Pericardium fibroblast (primary cell): Measurements from ENCODE around the gene PTGFR. TPM values are rescaled to one million over a fixed set of nuclear protein-coding genes. Genes with fewer than 3 reads are reported as not detected.

Source experiments
- total RNA-seq: library from RNA; depleted of rRNA; stranded (reverse); fragments of >200 nt; gene quantifications from 2 replicates; pipeline ENCODE4 v1.2.3, GENCODE V29; 2015

Gene PTGFR, protein sequence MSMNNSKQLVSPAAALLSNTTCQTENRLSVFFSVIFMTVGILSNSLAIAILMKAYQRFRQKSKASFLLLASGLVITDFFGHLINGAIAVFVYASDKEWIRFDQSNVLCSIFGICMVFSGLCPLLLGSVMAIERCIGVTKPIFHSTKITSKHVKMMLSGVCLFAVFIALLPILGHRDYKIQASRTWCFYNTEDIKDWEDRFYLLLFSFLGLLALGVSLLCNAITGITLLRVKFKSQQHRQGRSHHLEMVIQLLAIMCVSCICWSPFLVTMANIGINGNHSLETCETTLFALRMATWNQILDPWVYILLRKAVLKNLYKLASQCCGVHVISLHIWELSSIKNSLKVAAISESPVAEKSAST
- total RNA-seq = 1.9 and 17.0 TPM in 2 replicates

DNA sequence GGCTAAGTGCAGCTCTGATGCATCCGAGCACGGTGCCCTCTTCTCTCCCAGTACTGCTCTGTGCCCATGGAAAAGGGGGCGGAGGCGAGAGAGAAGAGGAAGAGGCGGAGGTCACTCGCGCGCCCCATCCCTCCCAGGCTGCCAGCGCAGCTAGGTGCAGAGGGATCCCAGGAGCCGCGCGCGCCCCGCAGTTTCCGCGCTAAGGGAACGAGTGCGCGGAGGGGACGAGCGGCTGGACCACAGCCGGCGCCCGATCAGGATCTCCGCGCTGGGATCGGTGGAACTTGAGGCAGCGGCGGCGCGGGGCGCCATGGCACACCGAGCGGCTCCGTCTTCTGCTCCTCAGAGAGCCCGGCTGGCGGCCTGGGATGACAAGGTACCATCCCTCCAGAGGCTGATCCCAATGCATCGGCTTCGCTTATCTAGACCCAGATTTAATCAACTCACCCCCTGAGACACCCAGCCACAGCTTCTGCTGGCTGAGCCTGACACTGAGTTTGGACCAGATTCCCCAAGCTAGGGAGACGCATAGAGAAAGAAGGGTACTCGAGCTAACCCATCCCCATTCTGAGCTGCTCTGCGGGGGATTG, at the start of gene PTGFR:
Gene PTGFR (plus strand): TSS at position 114 of the 590 bp plus-strand sequence. CDS start 1,770 bp downstream, outside the sequence.

Other genes with a start within 250 kb of the PTGFR start
- 1.1 and 34.7 TPM in 2 replicates for gene IFI44L, start 129.5 kb downstream of the PTGFR start, total RNA-seq
- 0.58 and 6.6 TPM in 2 replicates for gene IFI44, start 158.9 kb downstream of the PTGFR start, total RNA-seq